NCI-H2196 (cell line): ENCODE results near the gene CHRND.

Source experiments
- DNase-seq: peaks from one replicate; lab custom pipeline; 2025; ENCODE audit not compliant: unreplicated experiment; lab: John Stamatoyannopoulos, UW

The CHRND gene

GRCh38 chr2:232525791-232526371, at the start of gene CHRND:
Gene CHRND, plus strand, starts transcription at chr2:232526160. Its CDS starts 56 bp downstream, at chr2:232526216.
- DNase-seq: no peak

DNA sequence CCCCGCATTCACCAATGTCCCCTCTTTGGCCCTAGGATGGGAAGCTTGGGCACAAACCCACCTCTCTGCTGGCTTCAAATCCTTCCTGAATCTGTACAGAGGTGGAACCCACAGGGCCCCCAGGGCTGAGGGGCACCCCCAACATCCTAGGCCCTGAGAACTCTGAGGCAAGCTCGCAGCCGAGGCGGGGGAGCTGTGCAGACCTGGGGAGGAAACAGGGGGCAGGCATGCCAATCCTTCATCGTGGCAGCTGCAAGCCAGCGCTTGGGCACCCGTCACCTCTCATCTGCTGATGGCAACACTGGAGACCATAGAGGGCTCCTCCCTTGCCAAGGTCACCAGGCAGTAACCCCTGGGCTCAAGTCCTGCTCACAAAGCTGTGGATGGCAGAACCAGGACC, 49.2 kb upstream of the CHRND start:
- DNase-seq: no peak

- DNase-seq: no peak
Observed at GRCh38 chr2:232477751-232478510, 48.0 kb upstream of the CHRND start.

DNA sequence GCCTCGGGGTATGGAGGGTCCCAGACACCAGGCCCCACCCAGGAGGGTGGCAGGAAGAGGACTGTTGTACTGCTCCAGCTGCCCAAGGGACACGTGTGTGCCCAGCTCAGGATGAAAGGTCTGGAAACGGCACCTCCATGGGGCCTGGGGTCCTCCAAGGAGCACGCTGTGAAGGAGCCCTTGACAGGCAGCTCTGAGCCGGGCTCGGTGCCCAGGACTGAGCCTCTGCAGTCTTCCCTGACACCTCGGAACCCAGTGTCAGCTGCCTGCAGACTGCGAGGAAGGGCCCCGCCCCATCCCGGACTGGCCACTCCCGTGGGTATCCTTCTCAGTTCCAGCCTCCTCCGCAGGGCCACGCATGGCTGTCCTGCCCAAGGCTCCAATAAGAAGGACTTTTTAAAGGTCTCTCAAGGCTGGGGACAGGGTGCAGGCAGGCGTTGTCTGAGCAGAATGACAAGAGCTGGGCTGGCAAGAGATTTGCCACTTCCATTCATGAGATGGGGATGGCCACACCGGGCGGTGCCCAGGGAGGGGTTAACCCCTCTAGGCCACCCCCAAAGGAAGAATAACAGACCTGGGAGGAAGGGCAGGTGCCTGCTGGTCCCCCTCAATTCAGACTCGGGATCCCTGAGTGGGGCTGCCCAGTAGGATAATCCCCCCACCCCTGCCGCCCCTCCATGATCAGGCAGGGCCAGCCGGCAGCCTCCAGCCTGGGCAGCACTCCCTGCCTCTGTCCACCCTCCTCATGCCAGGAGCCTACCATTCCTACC, 47.2 kb upstream of the CHRND start:
- DNase-seq: no peak

GRCh38 chr2:232479341-232480200, 46.4 kb upstream of the CHRND start:
- no peak for DNase-seq

- DNase-seq: no peak
Observed at GRCh38 chr2:232480201-232481190, 45.5 kb upstream of the CHRND start.

- no peak for DNase-seq
Observed at GRCh38 chr2:232481322-232482140, 44.4 kb upstream of the CHRND start.

DNA sequence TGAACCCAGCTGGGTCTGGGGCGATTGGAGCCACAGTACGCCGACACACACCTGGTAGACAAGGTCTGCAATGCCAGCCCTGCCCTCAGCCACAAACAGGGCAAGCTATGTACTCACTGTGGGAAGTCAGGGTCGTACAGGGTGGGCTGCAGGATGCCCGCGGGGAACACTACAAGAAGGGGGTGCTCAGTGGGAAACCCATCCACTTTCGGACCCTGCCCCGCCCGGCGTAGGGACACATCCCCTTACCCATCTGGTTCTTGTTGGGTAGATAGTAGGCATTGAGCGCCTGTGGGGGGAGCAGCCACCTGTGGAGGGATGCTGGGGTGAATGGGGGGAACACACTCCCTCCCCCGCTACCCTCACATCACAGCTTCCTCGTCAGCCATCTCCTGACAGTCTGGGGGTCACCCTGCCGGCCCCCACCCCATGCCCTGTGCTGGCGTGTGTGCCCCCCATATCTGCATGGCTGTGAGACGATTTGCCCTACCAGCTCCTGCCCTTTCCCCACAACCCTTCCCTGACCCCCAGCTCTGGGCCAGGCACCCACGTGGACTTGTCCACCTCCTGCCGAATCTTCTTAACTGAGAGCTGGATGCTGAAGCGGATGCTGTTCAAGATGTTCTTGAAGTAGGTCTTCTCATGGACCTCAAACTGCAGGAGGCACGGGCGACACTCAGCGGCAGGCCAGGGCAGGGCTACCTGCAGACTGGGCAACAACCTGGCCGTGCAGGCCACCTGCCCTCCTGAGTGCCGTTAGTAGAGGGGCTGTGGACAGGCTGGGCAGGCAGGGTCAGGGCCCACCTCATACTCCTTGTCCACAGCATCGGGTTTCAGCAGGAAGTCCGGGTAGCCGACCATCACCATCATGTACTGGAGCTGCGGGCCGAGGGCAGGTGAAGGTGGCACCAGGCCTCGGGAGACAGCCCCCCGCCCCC, 43.4 kb upstream of the CHRND start:
- no peak for DNase-seq

DNA sequence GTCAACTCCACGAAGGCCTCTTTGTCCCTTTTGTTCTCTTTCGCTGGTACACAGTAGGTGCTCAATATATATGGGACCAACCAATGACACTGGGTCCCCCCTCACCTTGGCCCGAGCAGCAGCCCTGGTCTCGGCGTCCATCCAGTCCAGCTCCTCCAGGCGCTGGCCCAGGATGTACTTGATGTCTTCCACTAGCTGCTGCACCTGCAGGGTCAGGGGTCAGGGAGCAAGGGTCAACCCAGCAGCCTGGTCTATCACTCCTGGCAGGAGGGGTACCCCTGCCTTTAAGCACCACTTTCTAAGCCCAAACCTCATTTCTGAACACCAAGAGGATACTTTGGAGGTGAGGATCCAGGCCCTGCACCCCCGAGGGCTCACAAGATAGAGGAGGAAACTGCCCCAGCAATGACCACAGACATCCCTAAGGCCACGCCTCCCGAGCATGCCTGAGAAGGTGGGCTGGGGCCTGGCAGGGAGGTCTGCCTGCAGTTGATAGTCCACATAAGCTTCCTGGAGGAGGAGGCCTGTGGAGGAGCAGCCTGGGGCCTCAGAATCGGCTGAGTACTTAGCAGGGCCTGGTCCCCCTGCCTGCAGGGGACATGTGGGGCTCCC, 42.5 kb upstream of the CHRND start:
- no peak for DNase-seq

DNA sequence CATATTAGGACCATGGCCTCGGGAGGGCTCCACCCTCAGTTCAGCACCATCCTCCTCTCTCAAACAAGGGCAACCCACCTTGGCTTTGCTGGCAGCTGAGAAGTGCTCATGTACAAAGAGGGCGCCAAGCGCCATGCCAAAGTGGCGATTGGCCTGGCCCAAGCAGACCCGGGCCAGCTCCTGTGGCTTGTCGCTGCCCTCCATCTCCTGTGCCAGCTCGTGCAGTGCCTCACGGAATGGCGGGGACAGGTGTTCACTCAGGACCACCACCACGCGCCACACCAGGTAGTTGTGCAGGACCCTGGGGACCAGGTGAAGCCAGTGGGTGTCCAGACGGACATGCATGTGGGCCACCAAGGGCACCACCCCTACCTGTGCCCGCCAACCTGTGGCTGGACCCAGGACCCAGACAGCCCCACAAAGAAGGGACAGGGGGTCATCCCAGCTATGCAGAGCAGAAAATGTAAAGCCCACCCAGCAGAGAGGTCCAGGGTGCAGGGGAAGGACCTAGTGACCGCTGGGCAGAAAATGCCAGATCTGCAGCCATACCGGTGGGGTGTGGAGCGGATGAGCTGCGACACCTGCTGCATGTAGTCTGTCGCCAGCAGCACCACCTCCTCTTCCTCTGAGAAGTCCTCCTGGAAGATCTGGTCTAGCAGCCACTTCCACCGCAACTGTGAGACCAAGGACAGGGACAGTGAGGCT, 41.9 kb upstream of the CHRND start:
- no peak for DNase-seq

DNA sequence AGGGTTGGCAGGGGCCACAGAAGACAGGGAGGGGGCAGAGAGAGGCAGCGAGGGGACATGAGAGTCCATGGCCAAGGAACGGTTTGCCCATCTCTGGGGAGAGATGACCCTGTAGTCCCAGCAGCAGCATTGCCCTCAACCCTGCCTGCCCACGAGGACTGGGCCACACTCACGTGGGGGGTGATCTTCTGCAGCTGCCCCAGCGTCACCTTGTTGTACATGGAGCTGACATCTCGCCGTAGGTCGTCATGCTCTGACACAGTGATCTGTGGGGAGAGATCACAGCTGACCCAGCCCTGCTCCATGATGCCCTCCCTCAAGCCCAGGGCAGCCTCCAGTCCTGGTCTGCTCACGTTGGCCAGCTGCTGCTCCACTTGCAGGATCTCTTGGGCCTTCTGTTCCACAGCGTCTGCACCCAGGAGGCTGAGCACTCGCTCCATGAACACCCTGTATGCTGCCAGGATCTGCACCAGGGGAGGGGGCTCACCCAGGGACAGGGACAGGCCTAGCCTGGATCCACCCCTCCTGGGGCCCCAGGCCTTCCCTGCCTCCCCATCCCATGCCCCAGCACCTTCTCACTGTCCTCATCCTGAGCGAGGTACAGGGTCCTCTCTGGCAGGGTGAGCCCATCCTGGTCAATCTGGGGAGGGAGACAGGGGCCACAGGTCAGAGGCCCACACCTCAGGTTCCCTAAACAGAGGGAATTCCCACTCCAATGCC, 41.2 kb upstream of the CHRND start:
- DNase-seq: no peak

- no peak for DNase-seq
Observed at GRCh38 chr2:232485348-232485756, 40.6 kb upstream of the CHRND start.

GRCh38 chr2:232485757-232486557, 40.0 kb upstream of the CHRND start:
- no peak for DNase-seq

- DNase-seq: no peak
Observed at GRCh38 chr2:232486558-232487384, 39.2 kb upstream of the CHRND start.
